Astrocyte (in vitro differentiated cells and primary cell): ENCODE data around the gene SH2D7. TPM values are rescaled to one million over a fixed set of nuclear protein-coding genes. Genes with fewer than 3 reads are reported as not detected.
A peak's percentile ranks its signal among the peaks of the same experiment; 100 is the strongest.

Source experiments
- DNase-seq: peaks from one replicate; pipeline ENCODE4 v3.0.0-alpha.2; 2010; ENCODE audit warnings: low read depth
- FAIRE-seq: peaks from 2 replicates; lab custom pipeline; 2011; peaks lifted over from hg19 to GRCh38; lab: Jason Lieb, UNC
- H2AFZ ChIP-seq: 2 replicates; pipeline ENCODE4 v1.6.0; 2012; ENCODE audit warnings: low read depth, low read length, inconsistent platforms
- H3K27ac ChIP-seq: 2 replicates; pipeline ENCODE4 v1.5.1; 2011; ENCODE audit warnings: low read depth, low read length, inconsistent platforms
- H3K27me3 ChIP-seq: 2 replicates; pipeline ENCODE4 v1.6.0; 2011; ENCODE audit warnings: low read length, inconsistent platforms; ENCODE audit not compliant: insufficient read depth
- H3K36me3 ChIP-seq: 2 replicates; pipeline ENCODE4 v1.5.1; 2011; ENCODE audit warnings: low read length, inconsistent platforms; ENCODE audit not compliant: insufficient read depth
- H3K4me1 ChIP-seq: 2 replicates; pipeline ENCODE4 v1.5.1; 2011; ENCODE audit warnings: low read length, inconsistent platforms; ENCODE audit not compliant: insufficient read depth
- H3K4me2 ChIP-seq: 2 replicates; pipeline ENCODE4 v1.6.0; 2012; ENCODE audit warnings: low read length, inconsistent platforms
- H3K4me3 ChIP-seq: 2 replicates; pipeline ENCODE4 v1.5.1; 2011; ENCODE audit warnings: low read depth, mild to moderate bottlenecking, low read length, inconsistent platforms; ENCODE audit not compliant: insufficient read depth
- H3K79me2 ChIP-seq: 2 replicates; pipeline ENCODE4 v1.6.0; 2012; ENCODE audit warnings: mild to moderate bottlenecking, low read length, inconsistent platforms; ENCODE audit not compliant: insufficient read depth
- H3K9ac ChIP-seq: 2 replicates; pipeline ENCODE4 v1.6.0; 2012; ENCODE audit warnings: mild to moderate bottlenecking, low read length, inconsistent platforms
- H3K9me3 ChIP-seq: 2 replicates; pipeline ENCODE4 v1.5.1; 2012; ENCODE audit warnings: low read depth, mild to moderate bottlenecking, low read length, inconsistent platforms; ENCODE audit not compliant: insufficient read depth
- H4K20me1 ChIP-seq: 2 replicates; pipeline ENCODE4 v1.6.0; 2012; ENCODE audit warnings: low read length, inconsistent platforms; ENCODE audit not compliant: insufficient read depth
- H3K27ac Mint-ChIP-seq: one replicate; pipeline ENCODE4 v1.8.0; 2021; ENCODE audit warnings: mild to moderate bottlenecking, mixed read lengths; ENCODE audit not compliant: unreplicated experiment
- H3K27me3 Mint-ChIP-seq: one replicate; pipeline ENCODE4 v1.8.0; 2021; ENCODE audit warnings: low read depth, mixed read lengths; ENCODE audit not compliant: unreplicated experiment
- H3K36me3 Mint-ChIP-seq: one replicate; pipeline ENCODE4 v1.8.0; 2021; ENCODE audit warnings: low read depth, mixed read lengths; ENCODE audit not compliant: unreplicated experiment
- H3K4me1 Mint-ChIP-seq: one replicate; pipeline ENCODE4 v1.8.0; 2021; ENCODE audit warnings: low read depth, mixed read lengths; ENCODE audit not compliant: unreplicated experiment
- H3K4me3 Mint-ChIP-seq: one replicate; pipeline ENCODE4 v1.8.0; 2021; ENCODE audit warnings: mild to moderate bottlenecking, moderate library complexity, mixed read lengths; ENCODE audit not compliant: unreplicated experiment
- H3K9me3 Mint-ChIP-seq: one replicate; pipeline ENCODE4 v1.8.0; 2021; ENCODE audit warnings: mild to moderate bottlenecking, mixed read lengths; ENCODE audit not compliant: unreplicated experiment
- EZH2 ChIP-seq: IDR thresholded peaks from 2 replicates; pipeline ENCODE4 v1.6.1; 2012; ENCODE audit warnings: mild to moderate bottlenecking, low read length, inconsistent platforms; ENCODE audit not compliant: insufficient read depth
- total RNA-seq: library from RNA; stranded (reverse); gene quantifications from 2 replicates; pipeline ENCODE4 v1.2.1, GENCODE V29; 2021
- TF ChIP-seq, protein P1 (sequence below): IDR thresholded peaks from 2 replicates; pipeline ENCODE4 v1.5.1; 2011; ENCODE audit warnings: low read depth, mild to moderate bottlenecking, inconsistent platforms, low read length, moderate library complexity; ENCODE audit not compliant: insufficient read depth

The SH2D7 gene
- total RNA-seq, 1 donor from 2014 or later = not detected

DNA sequence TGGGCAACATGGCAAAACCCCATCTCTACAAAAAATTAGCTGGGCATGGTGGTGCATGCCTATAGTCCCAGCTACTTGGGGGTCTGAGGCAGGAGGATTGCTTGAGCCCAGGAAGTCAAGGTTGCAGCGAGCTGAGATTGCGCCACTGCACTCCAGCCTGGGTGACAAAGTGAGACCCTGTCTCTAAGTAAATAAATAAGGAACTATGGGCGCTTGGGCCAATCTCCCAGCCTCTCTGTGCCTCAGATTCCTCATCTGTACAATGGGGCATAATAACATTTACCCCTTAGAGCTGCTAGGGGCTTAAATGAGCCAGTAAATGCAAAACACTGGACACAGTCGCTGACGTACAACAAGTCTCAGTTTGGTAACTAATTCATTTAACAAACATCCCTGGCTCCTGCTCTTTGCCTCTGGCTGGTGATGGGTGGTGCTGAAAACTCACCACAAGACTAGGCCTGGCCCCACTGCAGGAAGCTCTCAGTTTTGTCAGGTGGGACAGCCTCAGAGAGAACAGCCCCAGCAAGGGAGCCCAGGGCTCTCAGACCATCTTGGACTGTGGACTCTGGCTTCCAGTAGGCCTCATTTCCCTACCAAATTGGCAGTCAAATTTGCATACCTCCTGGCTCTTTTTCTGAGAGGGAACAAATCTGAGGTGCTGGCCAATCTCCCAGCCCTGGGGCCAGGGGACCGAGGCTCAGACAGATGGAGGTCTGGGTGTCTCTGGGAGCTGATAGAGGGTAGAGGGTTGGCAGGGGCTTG, 8.5 kb upstream of the SH2D7 start:
- no peaks in the 10 kb centered on the region for H3K36me3 Mint-ChIP-seq
- TF ChIP-seq, protein P1, sequence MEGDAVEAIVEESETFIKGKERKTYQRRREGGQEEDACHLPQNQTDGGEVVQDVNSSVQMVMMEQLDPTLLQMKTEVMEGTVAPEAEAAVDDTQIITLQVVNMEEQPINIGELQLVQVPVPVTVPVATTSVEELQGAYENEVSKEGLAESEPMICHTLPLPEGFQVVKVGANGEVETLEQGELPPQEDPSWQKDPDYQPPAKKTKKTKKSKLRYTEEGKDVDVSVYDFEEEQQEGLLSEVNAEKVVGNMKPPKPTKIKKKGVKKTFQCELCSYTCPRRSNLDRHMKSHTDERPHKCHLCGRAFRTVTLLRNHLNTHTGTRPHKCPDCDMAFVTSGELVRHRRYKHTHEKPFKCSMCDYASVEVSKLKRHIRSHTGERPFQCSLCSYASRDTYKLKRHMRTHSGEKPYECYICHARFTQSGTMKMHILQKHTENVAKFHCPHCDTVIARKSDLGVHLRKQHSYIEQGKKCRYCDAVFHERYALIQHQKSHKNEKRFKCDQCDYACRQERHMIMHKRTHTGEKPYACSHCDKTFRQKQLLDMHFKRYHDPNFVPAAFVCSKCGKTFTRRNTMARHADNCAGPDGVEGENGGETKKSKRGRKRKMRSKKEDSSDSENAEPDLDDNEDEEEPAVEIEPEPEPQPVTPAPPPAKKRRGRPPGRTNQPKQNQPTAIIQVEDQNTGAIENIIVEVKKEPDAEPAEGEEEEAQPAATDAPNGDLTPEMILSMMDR = no peak
- TF ChIP-seq EZH2 = no peak
- no peak overlapping the region for H3K4me3 Mint-ChIP-seq
- no peak overlapping the region for H3K9ac ChIP-seq
- H3K4me3 ChIP-seq = no peak overlapping the region
- H3K9me3 ChIP-seq = no peaks in the 10 kb centered on the region
- H4K20me1 ChIP-seq = no peaks in the 10 kb centered on the region
- no peaks in the 10 kb centered on the region for H3K27me3 ChIP-seq
- H3K9me3 Mint-ChIP-seq = no peaks in the 10 kb centered on the region
- no peak overlapping the region for H3K27ac ChIP-seq
- no peaks in the 10 kb centered on the region for H3K79me2 ChIP-seq
- H3K4me1 ChIP-seq = no peaks in the 10 kb centered on the region
- no peaks in the 10 kb centered on the region for H3K36me3 ChIP-seq
- FAIRE-seq (no peak), DNase-seq (no peak)
- H3K27ac Mint-ChIP-seq = no peak overlapping the region
- H3K27me3 Mint-ChIP-seq = peaks cover 21% of the 10 kb centered on the region
- no peak overlapping the region for H3K4me2 ChIP-seq
- no peak overlapping the region for H2AFZ ChIP-seq
- H3K4me1 Mint-ChIP-seq = no peaks in the 10 kb centered on the region

DNA sequence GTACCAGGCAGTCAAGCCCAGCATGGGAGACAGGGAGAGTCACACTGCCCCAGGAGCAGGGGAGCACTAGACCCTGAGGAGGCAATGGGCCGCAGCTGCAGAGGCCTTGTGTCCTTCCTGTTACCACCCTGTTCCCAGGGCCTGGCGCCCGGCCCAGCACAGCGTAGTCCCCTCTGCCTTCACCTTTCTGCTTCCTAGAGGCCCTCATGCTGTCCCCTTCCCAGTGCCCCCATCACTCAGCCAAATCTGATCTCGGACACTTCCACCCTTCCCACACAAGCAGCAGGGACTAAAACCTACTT, 8.0 kb upstream of the SH2D7 start:
- H3K27ac ChIP-seq = no peak overlapping the region
- H3K79me2 ChIP-seq = no peaks in the 10 kb centered on the region
- H3K9ac ChIP-seq = no peak overlapping the region
- H3K4me3 ChIP-seq = no peak overlapping the region
- H2AFZ ChIP-seq = no peak overlapping the region
- Mint-ChIP-seq H3K36me3 (no peaks in the 10 kb centered on the region), H3K27me3 (peaks cover 22% of the 10 kb centered on the region), H3K4me3 (no peak overlapping the region), H3K9me3 (no peaks in the 10 kb centered on the region), H3K27ac (no peak overlapping the region), H3K4me1 (no peaks in the 10 kb centered on the region)
- DNase-seq (no peak), FAIRE-seq (no peak)
- no peaks in the 10 kb centered on the region for H3K36me3 ChIP-seq
- H3K27me3 ChIP-seq = no peaks in the 10 kb centered on the region
- no peaks in the 10 kb centered on the region for H3K9me3 ChIP-seq
- H3K4me2 ChIP-seq = no peak overlapping the region
- H3K4me1 ChIP-seq = no peaks in the 10 kb centered on the region
- TF ChIP-seq, protein P1 = no peak
- TF ChIP-seq EZH2 = no peak
- no peaks in the 10 kb centered on the region for H4K20me1 ChIP-seq

DNA sequence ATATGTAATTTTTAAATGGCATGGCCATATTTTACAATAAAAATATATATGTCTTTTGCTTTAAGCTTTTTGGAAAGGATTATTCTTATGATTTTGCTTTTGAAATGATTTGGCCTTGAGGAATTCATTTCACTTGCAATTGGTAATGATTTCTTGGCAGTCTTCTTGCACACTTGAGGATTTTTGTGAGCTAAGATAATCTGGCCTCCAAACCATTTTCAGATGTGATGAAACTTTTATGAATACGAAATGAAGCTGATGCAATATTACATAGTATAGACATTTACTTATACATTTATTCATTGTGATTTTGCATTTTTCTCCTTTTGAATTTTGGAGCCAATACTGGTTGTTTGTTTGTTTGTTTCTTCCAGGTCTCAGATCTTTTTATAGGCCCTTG, 6.4 kb upstream of the SH2D7 start:
- H3K4me1 Mint-ChIP-seq = peaks cover 2% of the 10 kb centered on the region
- Histone ChIP-seq H3K27ac (no peak overlapping the region), H3K79me2 (no peaks in the 10 kb centered on the region), H3K27me3 (no peaks in the 10 kb centered on the region), H3K4me3 (no peak overlapping the region), H3K4me2 (no peak overlapping the region), H3K9me3 (no peaks in the 10 kb centered on the region), H3K36me3 (no peaks in the 10 kb centered on the region), H4K20me1 (no peaks in the 10 kb centered on the region), H2AFZ (no peak overlapping the region), H3K4me1 (no peaks in the 10 kb centered on the region), H3K9ac (no peak overlapping the region)
- no peaks in the 10 kb centered on the region for H3K36me3 Mint-ChIP-seq
- DNase-seq (peak; percentile 69), FAIRE-seq (no peak)
- H3K9me3 Mint-ChIP-seq = no peaks in the 10 kb centered on the region
- TF ChIP-seq, protein P1 = no peak
- no peak for TF ChIP-seq EZH2
- no peak overlapping the region for H3K27ac Mint-ChIP-seq
- H3K27me3 Mint-ChIP-seq = peaks cover 29% of the 10 kb centered on the region
- no peak overlapping the region for H3K4me3 Mint-ChIP-seq
